NT2/D1 (cell line): Measurements from ENCODE around the gene NRXN2.

ENCODE experiments used
- DNase-seq: peaks from one replicate; pipeline ENCODE4 v3.0.0-alpha.2; 2011; ENCODE audit warnings: low read depth, low spot score
- H3K27me3 ChIP-seq: 2 replicates; pipeline ENCODE4 v1.6.0; 2011; ENCODE audit warnings: mild to moderate bottlenecking; ENCODE audit not compliant: insufficient read length, insufficient read depth
- H3K36me3 ChIP-seq: 2 replicates; pipeline ENCODE4 v1.6.1; 2011; ENCODE audit warnings: mild to moderate bottlenecking, low read length, mixed read lengths; ENCODE audit not compliant: insufficient read depth, insufficient read length
- H3K4me1 ChIP-seq: 2 replicates; pipeline ENCODE4 v1.5.1; 2011; ENCODE audit not compliant: insufficient read depth, insufficient read length
- H3K4me3 ChIP-seq: 2 replicates; pipeline ENCODE4 v1.5.1; 2011; ENCODE audit warnings: low read depth; ENCODE audit not compliant: insufficient read length
- H3K9ac ChIP-seq: 2 replicates; pipeline ENCODE4 v1.6.0; 2011; ENCODE audit warnings: low read depth; ENCODE audit not compliant: insufficient read length
- H3K9me3 ChIP-seq: 2 replicates; pipeline ENCODE4 v1.5.1; 2011; ENCODE audit warnings: mild to moderate bottlenecking, low read length; ENCODE audit not compliant: insufficient read depth
- SUZ12 ChIP-seq: IDR thresholded peaks from 2 replicates; pipeline ENCODE4 v1.6.1; 2011; ENCODE audit not compliant: insufficient read length, insufficient read depth; ENCODE audit errors: extremely low read depth
- YY1 ChIP-seq: IDR thresholded peaks from 2 replicates; pipeline ENCODE4 v1.6.1; 2011; ENCODE audit not compliant: insufficient read length, insufficient read depth
- ZNF274 ChIP-seq: IDR thresholded peaks from 2 replicates; pipeline ENCODE4 v1.6.1; 2011; ENCODE audit warnings: mild to moderate bottlenecking, low read depth, low read length

Gene NRXN2

DNA sequence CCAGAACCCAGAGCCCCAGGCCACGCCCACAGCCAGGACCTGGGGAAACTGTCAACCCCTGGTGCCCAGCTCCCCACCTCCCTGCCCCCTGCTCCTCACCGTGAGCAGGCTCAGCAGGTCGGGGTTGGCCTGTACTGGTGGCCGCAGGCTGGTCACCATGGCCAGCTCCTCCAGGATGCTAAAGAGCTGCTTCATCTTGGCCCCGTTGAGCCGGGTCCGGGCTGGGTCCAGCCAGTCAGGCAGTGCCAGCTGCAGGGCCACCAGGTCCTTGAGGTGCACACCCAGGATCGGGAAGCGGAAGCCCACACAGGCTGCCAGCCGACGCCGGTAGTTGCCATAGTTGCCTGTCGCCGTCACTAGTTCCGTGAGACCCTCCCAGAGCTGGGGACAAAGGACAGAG, 13.7 kb upstream of the NRXN2 start:
- Histone ChIP-seq H3K27me3 (peaks cover 16% of the 10 kb centered on the region), H3K4me1 (peaks cover 23% of the 10 kb centered on the region), H3K9ac (no peak overlapping the region), H3K36me3 (no peaks in the 10 kb centered on the region), H3K4me3 (no peak overlapping the region), H3K9me3 (no peaks in the 10 kb centered on the region)
- TF ChIP-seq YY1 (no peak), ZNF274 (no peak), SUZ12 (no peak)
- DNase-seq: no peak

DNA sequence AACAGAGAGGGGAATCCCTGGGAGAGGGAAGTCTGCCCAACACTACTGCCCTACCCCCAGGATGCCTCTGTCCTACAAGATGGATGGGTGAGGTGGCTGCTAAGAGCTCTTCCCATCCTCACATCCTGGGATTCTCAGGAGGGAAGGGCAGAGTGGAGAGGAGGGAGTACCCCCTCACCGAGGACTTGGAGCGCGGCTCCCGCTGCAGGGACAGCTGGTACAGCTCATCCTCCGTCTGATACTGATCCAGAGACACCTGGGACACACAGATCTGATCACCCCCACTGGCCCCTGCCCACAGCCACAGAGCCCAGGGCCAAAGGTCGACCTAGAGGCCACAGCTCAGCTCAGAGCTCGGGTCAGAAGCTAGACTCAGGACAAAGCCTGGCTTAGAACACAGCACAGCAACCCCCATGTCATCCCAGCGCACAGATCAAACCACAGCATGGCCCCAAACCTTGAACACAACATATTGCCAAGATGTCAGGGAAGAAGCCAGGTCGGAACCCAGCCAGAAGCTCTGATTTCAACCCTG, 12.8 kb upstream of the NRXN2 start:
- TF ChIP-seq SUZ12 (no peak), ZNF274 (no peak), YY1 (no peak)
- Histone ChIP-seq H3K36me3 (no peaks in the 10 kb centered on the region), H3K4me3 (no peak overlapping the region), H3K9ac (peak overlapping the region; percentile 27), H3K27me3 (peaks cover 8% of the 10 kb centered on the region), H3K9me3 (no peaks in the 10 kb centered on the region), H3K4me1 (peaks cover 16% of the 10 kb centered on the region)
- DNase-seq: no peak

DNA sequence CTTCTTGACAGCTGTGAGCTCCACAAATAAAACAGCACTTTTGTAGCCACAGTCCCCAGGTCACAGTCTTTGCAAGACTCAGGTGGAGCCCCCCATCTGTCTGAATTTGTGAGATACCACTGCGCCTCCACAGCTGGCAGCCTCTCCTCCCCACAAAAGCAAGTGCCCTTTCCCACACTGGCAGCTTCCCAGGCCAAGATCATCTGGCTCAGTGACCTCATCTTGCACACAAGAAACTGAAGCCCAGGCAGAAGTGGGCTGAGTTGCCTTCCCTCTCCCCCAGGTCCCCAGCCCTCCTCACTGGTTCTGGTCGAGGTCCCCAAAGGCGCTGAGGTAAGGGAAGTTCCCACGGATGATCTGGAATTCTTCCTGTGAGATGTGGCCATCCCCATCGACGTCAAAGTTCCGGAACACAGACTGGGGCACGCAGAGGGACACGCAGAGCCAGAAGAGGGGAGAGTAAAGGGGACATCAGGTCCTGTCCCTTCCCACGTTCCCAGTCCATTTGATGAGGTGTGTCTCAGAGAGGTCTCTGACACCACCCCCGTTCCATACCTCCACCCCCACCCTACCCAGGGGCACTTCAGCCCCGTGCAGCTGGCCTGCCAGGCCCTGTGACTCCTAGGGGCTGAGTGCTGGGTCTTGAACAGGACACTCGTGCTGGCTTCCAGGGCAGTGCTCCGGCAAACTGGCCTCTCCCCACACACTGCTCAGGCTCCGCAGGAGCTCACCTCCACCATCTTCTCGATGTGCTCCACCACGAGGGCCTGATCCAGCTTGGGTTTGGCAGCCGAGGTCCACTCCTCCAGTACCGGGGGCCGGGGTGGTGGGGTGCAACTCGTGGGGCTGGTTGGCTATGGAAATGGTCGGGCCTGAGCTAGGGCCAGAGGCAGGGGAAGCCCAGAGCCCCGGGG, 12.1 kb upstream of the NRXN2 start:
- peak overlapping the region; percentile 0 for H3K9ac ChIP-seq
- H3K4me3 ChIP-seq: no peak overlapping the region
- no peaks in the 10 kb centered on the region for H3K36me3 ChIP-seq
- no peak for TF ChIP-seq ZNF274
- H3K9me3 ChIP-seq: no peaks in the 10 kb centered on the region
- peaks cover under 1% of the 10 kb centered on the region for H3K27me3 ChIP-seq
- H3K4me1 ChIP-seq: peaks cover 20% of the 10 kb centered on the region
- no peak for DNase-seq

DNA sequence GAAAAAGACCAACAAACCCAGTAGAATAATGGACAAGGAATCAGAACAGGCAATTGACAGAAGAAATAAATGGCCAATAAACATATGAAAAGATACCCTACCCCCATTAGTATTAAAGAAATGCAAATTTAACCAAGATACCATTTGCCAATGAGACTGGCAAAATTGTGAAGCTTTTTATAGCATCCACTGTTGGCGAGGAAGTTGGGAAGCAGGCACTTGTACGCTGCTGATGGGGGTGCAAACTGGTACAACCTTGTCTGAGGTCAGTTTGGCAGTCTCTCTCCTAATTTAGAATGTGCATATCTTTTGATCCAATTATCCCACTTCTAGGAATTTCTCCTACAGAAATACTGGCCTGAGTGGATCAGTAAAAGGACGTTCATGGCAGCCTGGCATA, 8.6 kb upstream of the NRXN2 start:
- Histone ChIP-seq H3K4me1 (peaks cover 15% of the 10 kb centered on the region), H3K36me3 (no peaks in the 10 kb centered on the region), H3K4me3 (no peak overlapping the region), H3K27me3 (no peaks in the 10 kb centered on the region), H3K9me3 (no peaks in the 10 kb centered on the region), H3K9ac (no peak overlapping the region)
- no peak for DNase-seq
- no peak for TF ChIP-seq SUZ12
- TF ChIP-seq ZNF274: no peak
- no peak for TF ChIP-seq YY1

DNA sequence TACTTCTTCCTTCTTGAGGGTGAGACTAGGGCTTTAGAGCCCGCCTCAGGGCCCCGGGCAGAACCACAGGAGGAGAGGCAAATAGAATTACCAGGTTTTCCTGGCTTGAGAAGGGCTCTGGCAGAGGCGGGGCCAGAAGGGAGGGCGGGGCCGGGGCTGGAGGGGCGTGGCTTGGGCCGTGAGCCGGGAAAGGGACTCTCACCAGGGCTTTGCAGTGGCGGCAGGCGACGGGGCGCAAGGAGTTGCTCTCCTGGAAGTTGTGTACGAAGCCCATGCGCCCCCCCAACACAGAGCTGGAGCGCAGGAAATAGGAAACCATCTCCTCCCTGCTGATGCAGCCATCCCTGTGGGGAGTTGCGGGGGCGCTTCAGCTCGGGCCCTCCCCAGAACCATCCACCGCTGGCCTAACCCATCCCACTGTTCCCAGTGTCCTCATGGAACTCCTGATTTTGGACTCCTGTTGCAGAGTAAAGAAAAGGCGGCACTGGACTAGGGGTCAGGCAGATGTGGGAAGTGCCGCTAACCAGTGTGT, 6.9 kb upstream of the NRXN2 start:
- Histone ChIP-seq H3K36me3 (no peaks in the 10 kb centered on the region), H3K27me3 (no peaks in the 10 kb centered on the region), H3K4me3 (no peak overlapping the region), H3K4me1 (peaks cover 26% of the 10 kb centered on the region), H3K9ac (peak overlapping the region; percentile 68), H3K9me3 (no peaks in the 10 kb centered on the region)
- TF ChIP-seq SUZ12 (no peak), ZNF274 (no peak), YY1 (no peak)
- DNase-seq: no peak

DNA sequence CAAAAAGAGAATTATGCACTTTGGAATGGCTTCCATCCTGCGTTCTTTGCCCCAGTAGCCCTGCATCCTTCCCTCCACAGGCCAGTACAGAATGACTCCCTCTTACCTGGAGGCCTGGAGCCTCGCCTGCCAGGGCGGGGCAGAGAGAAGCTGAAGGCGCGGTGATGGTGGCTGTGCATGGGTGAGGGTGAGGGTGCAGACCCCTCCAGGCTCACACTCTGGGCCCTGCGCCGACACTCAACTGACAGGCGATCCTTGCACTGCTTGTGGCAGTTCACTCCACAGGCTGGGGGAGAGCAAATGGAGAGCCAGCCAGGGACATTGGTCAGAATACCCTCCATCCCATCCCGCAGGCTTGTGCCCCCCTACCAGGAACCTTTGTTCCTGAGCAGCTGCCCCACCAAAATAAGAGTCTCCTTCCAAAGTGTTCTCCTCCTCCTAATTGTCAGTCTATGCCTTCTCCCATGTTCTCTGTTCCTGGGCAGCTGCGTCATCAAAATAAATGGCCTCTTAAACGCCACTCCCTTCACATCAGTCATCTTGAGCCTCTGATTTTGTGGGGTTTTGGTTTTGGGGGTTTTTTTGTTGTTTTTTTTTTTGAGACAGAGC, 5.9 kb upstream of the NRXN2 start:
- Histone ChIP-seq H3K9me3 (no peaks in the 10 kb centered on the region), H3K27me3 (peaks cover 3% of the 10 kb centered on the region), H3K4me3 (no peak overlapping the region), H3K4me1 (peaks cover 35% of the 10 kb centered on the region), H3K36me3 (no peaks in the 10 kb centered on the region), H3K9ac (no peak overlapping the region)
- no peak for DNase-seq
- no peak for TF ChIP-seq ZNF274

DNA sequence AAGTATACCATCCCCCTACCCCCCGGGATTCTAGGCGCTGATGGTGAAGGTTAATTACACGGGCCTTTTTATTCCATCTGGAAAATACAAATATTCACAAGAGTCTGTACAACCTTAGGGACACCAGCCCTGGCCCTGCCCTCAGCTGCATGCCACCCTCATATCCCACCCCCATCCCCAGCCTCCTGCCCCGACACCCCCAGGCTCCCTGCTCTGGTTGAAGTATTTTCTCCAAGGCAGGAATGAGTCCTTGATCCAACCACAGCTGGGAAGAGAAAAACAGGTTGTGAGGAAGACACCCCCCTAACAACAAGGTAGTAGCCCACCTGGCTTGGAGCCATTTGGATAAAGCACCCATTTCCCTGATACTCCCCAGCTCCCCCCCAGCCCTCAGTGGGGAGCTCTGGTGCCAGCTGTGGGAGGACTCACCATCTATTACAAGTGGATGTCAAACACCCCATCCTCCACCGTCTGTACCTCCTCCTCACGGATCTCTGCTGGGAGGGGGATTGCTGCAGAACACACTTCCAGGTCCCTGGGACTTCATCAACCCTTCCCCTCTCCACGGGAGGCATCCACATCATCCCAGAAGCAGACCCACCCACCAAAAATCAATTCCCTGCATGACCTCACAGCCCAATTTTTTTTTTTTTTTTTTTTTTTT, 4.0 kb upstream of the NRXN2 start:
- peaks cover 9% of the 10 kb centered on the region for H3K27me3 ChIP-seq
- peaks cover 37% of the 10 kb centered on the region for H3K4me1 ChIP-seq
- H3K9me3 ChIP-seq: no peaks in the 10 kb centered on the region
- no peaks in the 10 kb centered on the region for H3K36me3 ChIP-seq
- H3K9ac ChIP-seq: no peak overlapping the region
- TF ChIP-seq SUZ12 (no peak), ZNF274 (no peak), YY1 (no peak)
- no peak overlapping the region for H3K4me3 ChIP-seq
- no peak for DNase-seq
